AG09309 (cell line): ENCODE data around the gene UCHL5.
"Not testable (repeated sequence)": the region's sequence is repeated elsewhere in the genome, so short reads cannot be mapped to it uniquely, and the experiment has no call there.

ENCODE experiments used
- DNase-seq: peaks from one replicate; pipeline ENCODE4 v3.0.0-alpha.2; 2010; ENCODE audit warnings: low read depth
- H3K4me3 ChIP-seq: 2 replicates; pipeline ENCODE4 v1.5.1; 2011; ENCODE audit warnings: mild to moderate bottlenecking, low read depth, low read length, moderate library complexity; ENCODE audit not compliant: control insufficient read depth
- CTCF ChIP-seq: IDR thresholded peaks from 2 replicates; pipeline ENCODE4 v1.5.1; 2011; ENCODE audit warnings: mild to moderate bottlenecking, low read depth, low read length, inconsistent platforms; ENCODE audit not compliant: insufficient read depth, control insufficient read depth; ENCODE audit errors: missing control alignments

Gene UCHL5

DNA sequence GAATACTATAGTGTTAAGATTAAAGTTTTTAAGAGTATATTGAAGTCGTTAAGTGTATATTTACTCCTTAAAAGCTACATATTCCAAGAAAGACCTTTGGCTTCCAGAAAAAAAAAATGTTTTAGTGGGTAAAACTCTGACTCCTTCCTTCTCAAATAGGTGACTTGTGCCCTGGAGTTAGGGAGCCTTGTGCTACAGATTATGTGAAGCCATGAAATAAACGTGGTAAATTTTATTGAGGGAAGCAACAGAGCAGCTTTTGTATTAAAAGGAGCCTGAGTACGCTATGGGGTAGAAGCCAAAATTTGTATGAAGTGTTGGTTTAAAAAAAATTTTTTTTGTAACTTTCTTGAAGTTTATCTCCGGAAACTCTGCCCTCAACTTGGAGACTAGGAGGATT is 1.2 kb upstream of the UCHL5 start:
- DNase-seq: no peak
- no peak for TF ChIP-seq CTCF
- peak overlapping the region; percentile 70 for H3K4me3 ChIP-seq

GRCh38 chr1:193060115-193060403 is 899 bp upstream of the UCHL5 start:
- H3K4me3 ChIP-seq: peak overlapping the region; percentile 70
- TF ChIP-seq CTCF: no peak
- DNase-seq: no peak

GRCh38 chr1:193058529-193059281 is 455 bp downstream of the UCHL5 start:
- no peak for TF ChIP-seq CTCF
- DNase-seq: no peak
- H3K4me3 ChIP-seq: peak overlapping the region; percentile 70

GRCh38 chr1:193054169-193054675 is 4.9 kb downstream of the UCHL5 start:
- TF ChIP-seq CTCF: no peak
- no peak overlapping the region for H3K4me3 ChIP-seq
- DNase-seq: no peak

DNA sequence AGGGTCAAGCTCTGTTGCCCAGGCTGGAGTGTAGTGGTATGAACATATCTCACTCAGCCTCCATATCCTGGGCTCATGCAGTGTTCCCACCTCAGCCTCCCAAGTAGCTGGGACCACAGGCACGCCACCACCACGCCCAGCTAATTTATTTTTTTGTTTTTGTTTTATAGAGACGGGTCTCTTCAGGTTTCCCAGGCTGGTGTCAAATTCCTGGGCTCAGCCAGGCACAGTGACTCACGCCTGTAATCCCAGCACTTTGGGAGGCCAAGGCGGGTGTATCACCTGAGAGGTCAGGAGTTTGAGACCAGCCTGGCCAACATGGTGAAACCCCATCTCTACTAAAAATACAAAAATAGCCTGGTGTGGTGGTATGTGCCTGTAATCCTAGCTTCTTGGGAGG is 10.2 kb downstream of the UCHL5 start:
- not testable (repeated sequence) for DNase-seq, H3K4me3 ChIP-seq

GRCh38 chr1:193042766-193043691 is 16.1 kb downstream of the UCHL5 start:
- TF ChIP-seq CTCF: no peak
- DNase-seq: no peak

DNA sequence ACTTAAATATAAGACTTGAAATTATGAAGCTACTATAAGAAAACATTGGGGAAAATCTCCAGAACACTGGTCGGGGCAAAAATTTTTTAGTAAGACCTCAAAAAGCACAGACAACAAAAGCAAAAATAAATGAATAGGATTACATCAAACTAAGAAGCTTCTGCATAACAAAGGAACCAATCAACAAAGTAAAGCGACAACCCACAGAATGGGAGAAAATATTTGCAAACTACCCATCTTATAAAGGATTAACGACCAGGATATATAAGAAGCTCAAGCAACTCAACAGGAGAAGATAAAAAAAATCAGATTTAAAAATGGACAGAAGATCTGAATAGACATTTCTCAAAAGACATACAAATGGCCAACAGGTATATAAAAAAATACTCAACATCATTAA is 19.1 kb downstream of the UCHL5 start:
- H3K4me3 ChIP-seq: no peak overlapping the region
- no peak for DNase-seq
- TF ChIP-seq CTCF: no peak

More at GRCh38 chr1:193042766-193043691, 16.1 kb downstream of the UCHL5 start:
- no peak overlapping the region for H3K4me3 ChIP-seq
